Neural cell (in vitro differentiated cells): ENCODE data around the gene MYL7.

Source experiments
- CTCF ChIP-seq: fragments of 450-650 bp; IDR thresholded peaks from 2 replicates; pipeline ENCODE4 v1.5.1; 2014; ENCODE audit warnings: antibody characterized with exemption, mild to moderate bottlenecking, moderate library complexity; ENCODE audit not compliant: poor library complexity, severe bottlenecking
- EZH2 ChIP-seq: fragments of 200-600, 300-800 bp; shearing (Covaris generic), sonication (generic); IDR thresholded peaks from 2 replicates; pipeline ENCODE4 v1.6.1; 2014; ENCODE audit warnings: antibody characterized with exemption, low read length, borderline replicate concordance, mild to moderate bottlenecking; ENCODE audit not compliant: insufficient read depth, poor library complexity, severe bottlenecking
- POLR2AphosphoS5 ChIP-seq: IDR thresholded peaks from 2 replicates; pipeline ENCODE4 v1.6.1; 2012
- RAD21 ChIP-seq: fragments of 450-650 bp; conservative IDR thresholded peaks from 2 replicates; pipeline ENCODE4 v1.6.1; 2014; ENCODE audit warnings: antibody characterized with exemption, mild to moderate bottlenecking, moderate library complexity
- REST ChIP-seq: IDR thresholded peaks from 2 replicates; pipeline ENCODE4 v1.6.1; 2012; ENCODE audit warnings: borderline replicate concordance

- TF ChIP-seq POLR2AphosphoS5, result no peak
- no peak for TF ChIP-seq CTCF
- TF ChIP-seq EZH2, result no peak
- TF ChIP-seq REST, result no peak
- TF ChIP-seq RAD21, result no peak
Measured at GRCh38 chr7:44098092-44099068, 42.8 kb downstream of the MYL7 start.
